B cell (primary cell): ENCODE results near the gene TMEM131. TPM values are rescaled to one million over a fixed set of nuclear protein-coding genes. Genes with fewer than 3 reads are reported as not detected.

Source experiments
- ATAC-seq: fragments of 200-7000 bp; cut with Tn5 transposase; one replicate; pipeline ENCODE4 v1.10.0; 2021; ENCODE audit warnings: low read depth, mild to moderate bottlenecking, moderate number of reproducible peaks, moderate library complexity
- CTCF ChIA-PET: fragments of 350-600 bp; sonication (Branson Sonifier 250); formaldehyde crosslinking; loops from one replicate; lab custom pipeline; 2021; ENCODE audit warnings: antibody characterized with exemption, inconsistent platforms; lab: Charles Lee
- POLR2A ChIA-PET: fragments of 350-600 bp; sonication (Branson Sonifier 250); formaldehyde crosslinking; loops from one replicate; lab custom pipeline; 2021; ENCODE audit warnings: antibody characterized with exemption; lab: Charles Lee
- DNase-seq: peaks from one replicate; pipeline ENCODE4 v3.0.0; 2013
- H2AFZ ChIP-seq: 2 replicates; pipeline ENCODE4 v1.6.1; 2012; ENCODE audit warnings: mild to moderate bottlenecking, low read depth, low read length; ENCODE audit not compliant: insufficient read depth, poor library complexity, severe bottlenecking
- H3K27ac ChIP-seq, 2 donors: 1 replicate in 1 of 2; 2 replicates in 1 of 2; pipeline ENCODE4 v1.5.1; 2012 to 2013; ENCODE audit warnings: low read length in 2 of 2, mild to moderate bottlenecking in 2 of 2, moderate library complexity in 1 of 2
- H3K27me3 ChIP-seq, 4 experiments: fragments of 200-600 bp in 1 of 4; sonication (generic) in 1 of 4; replicated peaks in 1 of 4; 1 replicate in 2 of 4; 2 replicates in 2 of 4; pipeline versions ENCODE4 v1.6.1 to v1.7.0; 2013 to 2016; ENCODE audit warnings: low read length in 3 of 4, mild to moderate bottlenecking in 2 of 4, mixed read lengths in 1 of 4, moderate library complexity in 1 of 4; ENCODE audit not compliant: insufficient read depth in 4 of 4, control insufficient read depth in 3 of 4; ENCODE audit errors: control extremely low read depth in 1 of 4
- H3K36me3 ChIP-seq, 2 experiments: replicated peaks in 1 of 2; 1 replicate in 1 of 2; 2 replicates in 1 of 2; pipeline versions ENCODE4 v1.6.1 to v1.7.1; 2013; ENCODE audit warnings: low read length in 1 of 2; ENCODE audit not compliant: insufficient read depth in 2 of 2, control insufficient read depth in 1 of 2; ENCODE audit errors: control extremely low read depth in 1 of 2, extremely low read depth in 1 of 2
- H3K4me1 ChIP-seq, 2 donors: fragments of 200-600 bp in 1 of 2; sonication (generic) in 1 of 2; 1 replicate in 1 of 2; 2 replicates in 1 of 2; pipeline versions ENCODE4 v1.5.1 to v1.6.1; 2013 to 2017; ENCODE audit warnings: low read length in 2 of 2; ENCODE audit not compliant: control insufficient read depth in 2 of 2, insufficient read depth in 2 of 2
- H3K4me2 ChIP-seq: replicated peaks from 2 replicates; pipeline ENCODE3; 2012; ENCODE audit warnings: mild to moderate bottlenecking, low read depth, low read length; ENCODE audit not compliant: poor library complexity, severe bottlenecking
- H3K4me3 ChIP-seq, 5 experiments: fragments of 200-600 bp in 1 of 5; sonication (generic) in 1 of 5; 1 replicate in 3 of 5; 2 replicates in 2 of 5; pipeline versions ENCODE4 v1.5.1 to v1.7.0; 2011 to 2016; ENCODE audit warnings: low read length in 4 of 5, mild to moderate bottlenecking in 4 of 5, low read depth in 2 of 5, control low read depth in 1 of 5, moderate library complexity in 1 of 5; ENCODE audit not compliant: insufficient read depth in 1 of 5; ENCODE audit errors: control extremely low read depth in 1 of 5, extremely low read depth in 1 of 5
- H3K79me2 ChIP-seq: fragments of 200-600 bp; sonication (generic); one replicate; pipeline ENCODE4 v1.6.0; 2016; ENCODE audit warnings: low read length; ENCODE audit not compliant: control insufficient read depth, insufficient read depth
- H3K9ac ChIP-seq: fragments of 200-600 bp; sonication (generic); 2 replicates; pipeline ENCODE4 v1.6.1; 2017; ENCODE audit warnings: mild to moderate bottlenecking, low read length, moderate library complexity
- H3K9me3 ChIP-seq, 3 donors: one replicate each; pipeline versions ENCODE4 v1.6.1 to v1.7.1; 2013; ENCODE audit warnings: low read length in 2 of 3; ENCODE audit not compliant: control insufficient read depth in 2 of 3, insufficient read depth in 1 of 3; ENCODE audit errors: control extremely low read depth in 1 of 3
- H4K20me1 ChIP-seq: 2 replicates; pipeline ENCODE4 v1.6.0; 2012; ENCODE audit warnings: mild to moderate bottlenecking, low read length; ENCODE audit not compliant: insufficient read depth, control insufficient read depth, poor library complexity, severe bottlenecking
- H3K27ac Mint-ChIP-seq: one replicate; pipeline ENCODE4 v1.8.0; 2021; ENCODE audit warnings: mixed read lengths
- H3K27me3 Mint-ChIP-seq: one replicate; pipeline ENCODE4 v1.8.0; 2021; ENCODE audit warnings: mixed read lengths
- H3K4me1 Mint-ChIP-seq: one replicate; pipeline ENCODE4 v1.8.0; 2021; ENCODE audit warnings: mixed read lengths
- H3K4me3 Mint-ChIP-seq: one replicate; pipeline ENCODE4 v1.8.0; 2021; ENCODE audit warnings: mixed read lengths
- H3K9me3 Mint-ChIP-seq: one replicate; pipeline ENCODE4 v1.8.0; 2022; ENCODE audit warnings: mixed read lengths; ENCODE audit not compliant: insufficient read depth
- EZH2 ChIP-seq: IDR thresholded peaks from 2 replicates; pipeline ENCODE4 v1.6.1; 2012; ENCODE audit warnings: borderline replicate concordance, low read depth, mild to moderate bottlenecking, moderate library complexity, low read length; ENCODE audit not compliant: insufficient read depth, poor library complexity, severe bottlenecking
- WGBS: methylation state at CpG from one replicate; pipeline ENCODE4 v1.1.5; 2013; ENCODE audit warnings: missing lambda C conversion rate; ENCODE audit not compliant: insufficient coverage; 5-methylcytosine and 5-hydroxymethylcytosine counted together
- intact Hi-C: fragments of 100-400 bp; cut with micrococcal nuclease; formaldehyde crosslinking; loops from one replicate; pipeline ENCODE4 v1.10.0; 2022
- polyA plus RNA-seq: library from polyadenylated mRNA; depleted of rRNA; stranded (reverse); fragments of >200 nt; gene quantifications from 2 replicates; pipeline ENCODE4 v1.2.3, GENCODE V29; 2012
- total RNA-seq, 2 donors: library from RNA; stranded (reverse); fragments of 120-200 nt in 1 of 2; gene quantifications; 1 replicate in 1 of 2; 2 replicates in 1 of 2; pipeline versions ENCODE4 v1.2.3 to v1.2.4, GENCODE V29; 2013 to 2022
- TF ChIP-seq, protein P1 (sequence below): fragments of 200-600 bp; IDR thresholded peaks from one replicate; pipeline ENCODE4 v1.8.0; 2022; ENCODE audit warnings: antibody characterized with exemption, mild to moderate bottlenecking

TMEM131 gene
- total and polyA plus RNA-seq, 2 donors (not counting 1 experiment from before 2014, with no cell fraction given) = 24.3 to 101 TPM

DNA sequence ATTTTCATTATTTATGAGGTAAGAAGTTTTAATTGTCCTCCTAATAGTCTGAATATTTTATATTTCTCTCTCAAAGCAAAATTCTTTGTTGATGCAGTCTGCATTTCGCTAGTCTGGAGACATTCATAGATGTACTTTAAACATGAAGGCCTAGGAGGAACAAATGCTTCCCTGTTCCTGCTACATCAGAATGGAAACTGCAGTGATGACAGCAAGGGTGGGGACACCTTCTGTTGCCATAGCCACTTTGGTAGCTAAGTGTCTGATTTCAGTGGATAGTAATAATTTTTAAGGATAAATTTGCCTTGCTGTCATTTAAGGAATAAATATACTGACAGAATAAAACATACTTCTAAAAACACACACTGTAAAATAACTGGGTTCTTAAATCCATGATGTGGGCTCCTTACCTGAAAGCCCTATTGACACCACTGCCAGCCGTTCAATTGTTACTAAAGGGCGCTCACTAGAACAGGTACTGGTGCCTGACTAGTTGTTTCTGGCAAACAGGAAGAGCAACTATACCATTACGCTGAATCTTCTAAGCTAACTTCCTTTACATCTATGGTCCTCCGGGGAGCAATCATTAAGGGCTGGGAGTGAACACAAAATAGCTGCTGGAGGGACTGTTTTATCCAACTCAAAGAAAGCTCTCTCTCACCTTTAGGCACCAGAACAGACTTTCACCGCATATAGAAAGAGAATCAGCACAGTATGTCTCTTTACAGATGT, 88.2 kb downstream of the TMEM131 start:
- Histone ChIP-seq H4K20me1 (peaks cover 46% of the 10 kb centered on the region), H3K9ac (peak overlapping the region; percentile 24), H3K4me2 (peak overlapping the region; percentile 60), H3K4me1 (peaks cover 42 to 53% of the 10 kb centered on the region in 2 donors), H3K27me3 (no peaks in the 10 kb centered on the region), H3K4me3 (peak overlapping the region in 1 of 5 experiments; percentile 5), H3K79me2 (peaks cover 98% of the 10 kb centered on the region), H3K36me3 (peaks cover 1 to 21% of the 10 kb centered on the region in 2 experiments), H3K9me3 (no peaks in the 10 kb centered on the region), H3K27ac (peak overlapping the region; percentile 17 to 45), H2AFZ (no peak overlapping the region)
- H3K4me3 Mint-ChIP-seq = peak overlapping the region; percentile 80
- ChIA-PET POLR2A (interaction anchor here (0.8 kb wide), 1 partner anchor 105 kb away, joined by 3 read pairs; no protein-coding TSS in a partner anchor), CTCF (interaction anchor here (1.2 kb wide), 1 partner anchor 101 kb away, joined by 5 read pairs; no protein-coding TSS in a partner anchor)
- 46% methylated on average over 3 of the region's 6 CpGs for WGBS
- H3K27ac Mint-ChIP-seq = peak overlapping the region; percentile 78
- DNase-seq = peak; percentile 52
- intact Hi-C loops = no loop called here
- peak; percentile 57 for ATAC-seq
- peaks cover 59% of the 10 kb centered on the region for H3K4me1 Mint-ChIP-seq
- no peaks in the 10 kb centered on the region for H3K27me3 Mint-ChIP-seq
- H3K9me3 Mint-ChIP-seq = no peaks in the 10 kb centered on the region
- no peak for TF ChIP-seq EZH2
- TF ChIP-seq, protein P1, sequence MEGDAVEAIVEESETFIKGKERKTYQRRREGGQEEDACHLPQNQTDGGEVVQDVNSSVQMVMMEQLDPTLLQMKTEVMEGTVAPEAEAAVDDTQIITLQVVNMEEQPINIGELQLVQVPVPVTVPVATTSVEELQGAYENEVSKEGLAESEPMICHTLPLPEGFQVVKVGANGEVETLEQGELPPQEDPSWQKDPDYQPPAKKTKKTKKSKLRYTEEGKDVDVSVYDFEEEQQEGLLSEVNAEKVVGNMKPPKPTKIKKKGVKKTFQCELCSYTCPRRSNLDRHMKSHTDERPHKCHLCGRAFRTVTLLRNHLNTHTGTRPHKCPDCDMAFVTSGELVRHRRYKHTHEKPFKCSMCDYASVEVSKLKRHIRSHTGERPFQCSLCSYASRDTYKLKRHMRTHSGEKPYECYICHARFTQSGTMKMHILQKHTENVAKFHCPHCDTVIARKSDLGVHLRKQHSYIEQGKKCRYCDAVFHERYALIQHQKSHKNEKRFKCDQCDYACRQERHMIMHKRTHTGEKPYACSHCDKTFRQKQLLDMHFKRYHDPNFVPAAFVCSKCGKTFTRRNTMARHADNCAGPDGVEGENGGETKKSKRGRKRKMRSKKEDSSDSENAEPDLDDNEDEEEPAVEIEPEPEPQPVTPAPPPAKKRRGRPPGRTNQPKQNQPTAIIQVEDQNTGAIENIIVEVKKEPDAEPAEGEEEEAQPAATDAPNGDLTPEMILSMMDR = no peak

DNA sequence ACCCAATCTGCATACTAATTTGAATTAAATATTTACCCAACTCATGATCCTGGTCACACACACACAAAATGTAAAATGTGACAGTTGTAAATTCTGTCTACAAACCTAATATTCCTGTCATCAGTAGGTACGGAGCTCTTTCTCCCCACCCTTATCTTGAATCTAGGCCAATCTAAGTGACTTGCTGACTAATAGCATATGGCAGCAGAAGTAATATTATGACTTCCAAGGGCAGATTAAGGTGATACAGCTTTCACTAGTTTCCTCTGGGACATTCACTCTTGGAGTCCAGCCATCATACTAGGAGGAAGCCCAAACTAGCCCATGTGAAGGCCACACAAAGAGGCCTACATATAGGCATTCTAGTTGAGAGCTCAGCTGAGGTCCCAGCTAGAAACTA, 89.4 kb downstream of the TMEM131 start:
- ATAC-seq (no peak), DNase-seq (no peak)
- Mint-ChIP-seq H3K4me1 (peaks cover 50% of the 10 kb centered on the region), H3K27ac (no peak overlapping the region), H3K9me3 (no peaks in the 10 kb centered on the region), H3K4me3 (no peak overlapping the region), H3K27me3 (no peaks in the 10 kb centered on the region)
- Histone ChIP-seq H4K20me1 (peaks cover 47% of the 10 kb centered on the region), H3K4me1 (peaks cover 37 to 40% of the 10 kb centered on the region in 2 donors), H2AFZ (no peak overlapping the region), H3K36me3 (peaks cover 1 to 24% of the 10 kb centered on the region in 2 experiments), H3K27ac (no peak overlapping the region), H3K79me2 (peaks cover 97% of the 10 kb centered on the region), H3K9me3 (no peaks in the 10 kb centered on the region), H3K9ac (no peak overlapping the region), H3K4me3 (no peak overlapping the region), H3K27me3 (no peaks in the 10 kb centered on the region), H3K4me2 (no peak overlapping the region)
- POLR2A ChIA-PET = no interaction called here
- TF ChIP-seq, protein P1 = no peak
- TF ChIP-seq EZH2 = no peak
- no CpG with 5 or more reads among the region's 1 CpG for WGBS
- CTCF ChIA-PET = no interaction called here
- intact Hi-C loops = no loop called here
